ENCODE data around the gene PPFIA1.

PPFIA1 gene

GRCh38 chr11:70298243-70298915 lies 27.9 kb downstream of the PPFIA1 start:
- Mint-ChIP-seq H3K36me3 (peaks cover 49% of the 10 kb centered on the region), H3K4me1 (peaks cover 9% of the 10 kb centered on the region), H3K27me3 (no peaks in the 10 kb centered on the region), H3K9me3 (no peaks in the 10 kb centered on the region), H3K4me3 (no peak overlapping the region), H3K27ac (no peak overlapping the region)
- ATAC-seq, result no peak

DNA sequence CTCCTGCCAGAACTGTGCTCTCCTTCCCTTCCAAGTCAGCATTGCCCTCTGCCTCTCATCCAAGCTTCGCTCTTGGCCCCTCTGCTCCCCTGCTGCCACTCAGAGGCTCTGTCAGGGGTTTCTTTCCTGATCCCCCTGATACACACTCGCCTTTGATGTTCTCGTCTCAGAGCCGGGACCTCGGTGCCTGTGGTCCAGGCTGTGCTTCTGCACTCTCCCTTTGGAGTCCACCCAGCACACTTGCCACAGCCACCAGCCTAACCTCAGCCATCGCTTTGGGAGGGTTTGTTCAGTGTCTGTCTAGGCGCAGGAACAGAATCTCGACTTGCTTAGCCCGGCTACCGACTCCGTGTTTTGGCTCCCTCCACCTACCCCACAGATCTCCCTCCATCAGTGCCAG lies 29.1 kb downstream of the PPFIA1 start:
- H3K36me3 Mint-ChIP-seq, result peaks cover 41% of the 10 kb centered on the region
- H3K27ac Mint-ChIP-seq, result no peak overlapping the region
- no peak overlapping the region for H3K4me3 Mint-ChIP-seq
- H3K4me1 Mint-ChIP-seq, result peaks cover 5% of the 10 kb centered on the region
- H3K27me3 Mint-ChIP-seq, result no peaks in the 10 kb centered on the region
- H3K9me3 Mint-ChIP-seq, result no peaks in the 10 kb centered on the region
- ATAC-seq, result no peak

DNA sequence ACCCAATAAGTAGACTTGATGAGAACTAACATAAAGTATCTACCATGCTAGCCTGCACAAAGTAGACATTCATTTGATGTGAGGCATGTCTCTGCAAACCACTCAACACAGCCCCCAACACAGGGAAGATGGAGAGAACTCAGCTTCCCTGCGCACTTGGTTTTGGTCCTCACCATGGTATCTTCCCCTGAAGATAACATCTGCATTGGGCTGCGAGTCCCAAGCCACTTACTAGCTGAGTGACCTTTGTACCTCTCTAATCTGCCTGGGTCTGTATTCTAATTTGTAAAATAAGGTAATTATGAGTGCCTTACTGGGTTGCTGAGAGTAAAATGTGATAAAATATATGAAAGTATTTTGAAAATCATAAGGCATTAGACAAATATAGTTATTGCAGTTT lies 30.7 kb downstream of the PPFIA1 start:
- Mint-ChIP-seq H3K4me3 (no peak overlapping the region), H3K36me3 (peaks cover 41% of the 10 kb centered on the region), H3K4me1 (peaks cover 5% of the 10 kb centered on the region), H3K9me3 (no peaks in the 10 kb centered on the region), H3K27ac (no peak overlapping the region), H3K27me3 (no peaks in the 10 kb centered on the region)
- no peak for ATAC-seq

- Mint-ChIP-seq H3K27ac (no peak overlapping the region), H3K4me1 (peaks cover 12% of the 10 kb centered on the region), H3K36me3 (peaks cover 39% of the 10 kb centered on the region), H3K9me3 (no peaks in the 10 kb centered on the region), H3K4me3 (no peak overlapping the region), H3K27me3 (no peaks in the 10 kb centered on the region)
- no peak for ATAC-seq
These were observed 31.4 kb downstream of the PPFIA1 start for GRCh38 chr11:70301721-70302418.

DNA sequence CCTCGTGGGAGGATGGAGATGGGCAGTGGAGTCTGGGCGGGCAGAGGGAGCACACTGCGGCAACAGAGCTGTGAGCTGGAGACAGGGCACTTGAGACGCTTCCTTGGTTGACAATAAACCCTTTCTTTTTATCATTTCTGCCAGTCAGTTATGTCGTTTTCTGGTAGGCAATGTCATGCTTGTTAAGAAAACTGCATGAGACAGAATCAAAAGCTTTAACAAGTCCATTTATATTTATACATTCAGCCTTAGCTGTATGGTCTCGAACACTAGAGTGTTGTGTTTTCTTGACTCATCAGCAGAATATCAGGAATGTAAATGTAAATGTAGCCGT lies 31.9 kb downstream of the PPFIA1 start:
- no peak overlapping the region for H3K27ac Mint-ChIP-seq
- H3K4me1 Mint-ChIP-seq, result peaks cover 12% of the 10 kb centered on the region
- no peaks in the 10 kb centered on the region for H3K9me3 Mint-ChIP-seq
- no peak for ATAC-seq
- H3K27me3 Mint-ChIP-seq, result no peaks in the 10 kb centered on the region
- peaks cover 33% of the 10 kb centered on the region for H3K36me3 Mint-ChIP-seq
- H3K4me3 Mint-ChIP-seq, result no peak overlapping the region

DNA sequence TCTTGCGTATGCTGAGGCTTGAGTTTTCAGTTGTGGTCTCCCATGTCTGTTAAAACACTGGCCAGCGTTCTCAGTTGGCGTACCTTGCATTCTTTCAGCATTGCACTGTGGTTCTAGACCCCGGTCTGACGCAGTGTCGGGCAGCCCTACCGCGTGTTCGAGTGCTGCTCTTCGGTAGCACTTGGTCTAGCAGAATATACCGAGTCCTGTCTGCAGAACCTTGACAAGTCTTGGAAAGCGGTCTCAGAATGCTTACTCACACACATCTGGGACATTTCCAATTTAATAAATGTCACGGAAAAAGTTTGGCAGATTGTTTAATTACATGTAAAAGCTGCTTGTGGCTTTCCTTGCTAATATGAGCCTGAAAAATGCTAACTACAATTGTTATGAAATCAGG lies 32.6 kb downstream of the PPFIA1 start:
- Mint-ChIP-seq H3K9me3 (no peaks in the 10 kb centered on the region), H3K4me3 (no peak overlapping the region), H3K27me3 (no peaks in the 10 kb centered on the region), H3K27ac (no peak overlapping the region), H3K36me3 (peaks cover 27% of the 10 kb centered on the region), H3K4me1 (peaks cover 12% of the 10 kb centered on the region)
- no peak for ATAC-seq

GRCh38 chr11:70304208-70304603 lies 33.7 kb downstream of the PPFIA1 start:
- H3K9me3 Mint-ChIP-seq, result no peaks in the 10 kb centered on the region
- ATAC-seq, result no peak
- no peak overlapping the region for H3K4me3 Mint-ChIP-seq
- H3K27ac Mint-ChIP-seq, result no peak overlapping the region
- H3K36me3 Mint-ChIP-seq, result peaks cover 19% of the 10 kb centered on the region
- no peaks in the 10 kb centered on the region for H3K27me3 Mint-ChIP-seq
- peaks cover 12% of the 10 kb centered on the region for H3K4me1 Mint-ChIP-seq

DNA sequence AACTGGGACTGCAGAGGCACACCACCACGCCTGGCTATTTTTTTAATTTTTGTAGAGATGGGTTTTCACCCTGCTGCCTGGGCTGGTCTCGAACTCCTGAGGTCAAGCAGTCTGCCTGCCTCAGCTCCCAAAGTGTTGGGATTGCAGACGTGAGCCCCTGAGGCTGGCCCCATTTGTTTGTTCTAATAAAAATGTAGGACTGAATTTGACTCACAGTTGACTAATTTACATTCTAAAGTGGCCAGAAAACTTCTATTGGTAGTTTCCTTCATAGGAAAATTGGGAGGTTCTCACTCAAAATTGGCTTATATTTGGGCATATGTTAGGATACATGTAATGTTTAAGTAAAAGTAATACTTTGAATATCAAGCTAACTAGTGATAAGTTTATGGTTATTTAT lies 35.0 kb downstream of the PPFIA1 start:
- H3K4me3 Mint-ChIP-seq, result no peak overlapping the region
- no peak overlapping the region for H3K27ac Mint-ChIP-seq
- ATAC-seq, result no peak
- peaks cover 12% of the 10 kb centered on the region for H3K4me1 Mint-ChIP-seq
- no peaks in the 10 kb centered on the region for H3K9me3 Mint-ChIP-seq
- peaks cover 16% of the 10 kb centered on the region for H3K36me3 Mint-ChIP-seq
- H3K27me3 Mint-ChIP-seq, result no peaks in the 10 kb centered on the region

DNA sequence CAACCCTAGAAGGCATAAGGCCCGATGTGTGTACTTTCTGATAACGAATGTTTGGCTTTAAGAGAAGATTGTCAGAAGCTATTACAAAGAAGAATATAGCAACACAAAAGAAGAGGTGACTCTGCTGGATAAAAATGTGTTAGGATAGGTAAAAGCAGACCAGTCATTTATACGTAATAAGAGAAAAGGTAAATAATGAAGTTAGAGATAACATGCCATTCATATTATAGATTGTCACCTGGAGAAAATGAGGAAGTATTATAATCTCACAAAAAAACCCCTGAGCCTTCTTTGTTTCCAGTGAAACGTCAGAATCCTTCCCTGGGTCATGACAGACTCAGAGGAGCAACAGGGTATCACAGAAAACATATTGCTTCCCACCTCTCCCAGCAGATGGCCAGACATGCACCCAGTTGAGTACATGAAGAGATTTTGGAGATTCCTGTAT lies 36.1 kb downstream of the PPFIA1 start:
- no peak overlapping the region for H3K4me3 Mint-ChIP-seq
- no peak for ATAC-seq
- peak overlapping the region; percentile 23 for H3K27ac Mint-ChIP-seq
- H3K4me1 Mint-ChIP-seq, result peaks cover 17% of the 10 kb centered on the region
- no peaks in the 10 kb centered on the region for H3K27me3 Mint-ChIP-seq
- no peaks in the 10 kb centered on the region for H3K9me3 Mint-ChIP-seq
- H3K36me3 Mint-ChIP-seq, result peaks cover 26% of the 10 kb centered on the region

DNA sequence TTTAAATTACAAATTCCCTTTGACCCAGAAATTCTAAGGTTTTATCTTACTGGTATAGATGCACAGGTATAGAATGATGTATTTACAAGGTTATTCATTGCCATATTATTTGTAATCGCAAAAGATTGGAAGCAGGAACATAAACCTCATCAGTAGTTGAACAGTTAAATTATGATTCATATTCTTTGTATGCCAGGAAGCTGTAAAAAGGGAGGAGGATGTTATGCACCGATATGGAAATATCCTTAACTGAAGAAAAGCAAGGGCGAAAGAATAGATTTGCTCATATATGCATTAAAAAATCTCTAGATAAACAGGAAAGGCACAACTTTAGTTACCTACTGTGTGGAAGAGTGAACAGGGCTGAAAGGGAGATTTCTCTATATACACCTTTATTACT lies 36.7 kb downstream of the PPFIA1 start:
- Mint-ChIP-seq H3K36me3 (peaks cover 24% of the 10 kb centered on the region), H3K27me3 (no peaks in the 10 kb centered on the region), H3K4me1 (peaks cover 18% of the 10 kb centered on the region), H3K4me3 (no peak overlapping the region), H3K27ac (peak overlapping the region; percentile 23), H3K9me3 (no peaks in the 10 kb centered on the region)
- ATAC-seq, result no peak

GRCh38 chr11:70311616-70312015 lies 41.1 kb downstream of the PPFIA1 start:
- peaks cover 50% of the 10 kb centered on the region for H3K36me3 Mint-ChIP-seq
- no peak overlapping the region for H3K27ac Mint-ChIP-seq
- H3K4me1 Mint-ChIP-seq, result peaks cover 51% of the 10 kb centered on the region
- ATAC-seq, result no peak
- no peak overlapping the region for H3K4me3 Mint-ChIP-seq
- peaks cover 5% of the 10 kb centered on the region for H3K9me3 Mint-ChIP-seq
- H3K27me3 Mint-ChIP-seq, result no peaks in the 10 kb centered on the region

GRCh38 chr11:70312401-70313357 lies 42.2 kb downstream of the PPFIA1 start:
- Mint-ChIP-seq H3K27ac (peak overlapping the region; percentile 80), H3K4me3 (peak overlapping the region; percentile 12), H3K27me3 (no peaks in the 10 kb centered on the region), H3K36me3 (peaks cover 50% of the 10 kb centered on the region), H3K4me1 (peaks cover 44% of the 10 kb centered on the region), H3K9me3 (peaks cover 5% of the 10 kb centered on the region)
- ATAC-seq, result no peak

DNA sequence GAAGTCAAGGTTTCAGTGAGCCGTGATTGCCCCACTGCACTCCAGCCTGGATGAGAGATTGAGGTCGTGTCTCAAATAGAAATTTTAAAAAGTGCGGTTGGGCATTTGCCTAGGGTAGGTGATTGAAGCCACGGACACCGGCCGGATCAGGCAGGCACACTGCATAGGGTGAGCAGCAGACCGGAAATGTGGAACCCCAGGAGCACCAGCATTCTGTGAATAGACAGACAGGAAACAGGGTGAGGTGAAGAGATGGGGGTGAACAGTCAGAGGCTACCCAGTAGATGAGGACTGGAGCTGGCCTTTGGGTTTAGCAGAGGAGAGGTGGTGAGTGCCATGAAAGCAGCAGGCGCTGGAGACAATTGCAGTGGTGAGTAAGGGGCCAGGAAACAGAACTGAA lies 43.5 kb downstream of the PPFIA1 start:
- peak; percentile 34 for ATAC-seq
- Mint-ChIP-seq H3K36me3 (peaks cover 50% of the 10 kb centered on the region), H3K4me1 (peaks cover 44% of the 10 kb centered on the region), H3K4me3 (peak overlapping the region; percentile 59), H3K9me3 (peaks cover 5% of the 10 kb centered on the region), H3K27ac (peak overlapping the region; percentile 80), H3K27me3 (no peaks in the 10 kb centered on the region)

DNA sequence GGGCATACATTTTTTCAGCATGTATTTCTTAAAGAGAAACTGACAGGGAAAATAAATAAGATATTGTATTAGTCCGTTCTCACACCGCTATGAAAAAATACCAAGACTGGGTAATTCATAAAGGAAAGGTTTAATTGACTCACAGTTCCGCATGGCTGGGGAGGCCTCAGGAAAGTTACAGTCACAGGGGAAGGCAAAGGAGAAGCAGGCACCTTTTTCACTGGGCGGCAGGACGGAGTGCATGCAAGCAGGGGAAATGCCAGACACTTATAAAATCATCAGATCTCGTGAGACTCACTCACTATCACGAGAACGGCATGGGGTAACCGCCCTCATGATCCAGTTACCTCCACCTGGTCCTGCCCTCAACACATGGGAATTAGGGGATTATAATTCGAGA lies 44.2 kb downstream of the PPFIA1 start:
- Mint-ChIP-seq H3K9me3 (peaks cover 5% of the 10 kb centered on the region), H3K27me3 (no peaks in the 10 kb centered on the region), H3K36me3 (peaks cover 46% of the 10 kb centered on the region), H3K4me3 (peak overlapping the region; percentile 50), H3K4me1 (peaks cover 44% of the 10 kb centered on the region), H3K27ac (peak overlapping the region; percentile 80)
- ATAC-seq, result peak; percentile 83

- Mint-ChIP-seq H3K27ac (peak overlapping the region; percentile 29), H3K4me1 (peaks cover 44% of the 10 kb centered on the region), H3K27me3 (no peaks in the 10 kb centered on the region), H3K36me3 (peaks cover 40% of the 10 kb centered on the region), H3K9me3 (peaks cover 5% of the 10 kb centered on the region), H3K4me3 (no peak overlapping the region)
- no peak for ATAC-seq
These were observed 45.2 kb downstream of the PPFIA1 start for GRCh38 chr11:70315716-70316115.
